22Rv1 (cell line): Measurements from ENCODE around the gene ZNRF1.

Source experiments
- H3K27ac ChIP-seq: fragments of 450-650 bp; 2 replicates; pipeline ENCODE4 v1.5.1; 2017
- CTCF ChIP-seq: fragments of 450-650 bp; IDR thresholded peaks from 2 replicates; pipeline ENCODE4 v1.5.1; 2017; ENCODE audit warnings: mild to moderate bottlenecking
- ZFX ChIP-seq: fragments of 450-650 bp; IDR thresholded peaks from 2 replicates; pipeline ENCODE4 v1.6.1; 2017; ENCODE audit warnings: antibody characterized with exemption, borderline replicate concordance

The ZNRF1 gene

GRCh38 chr16:75060723-75061122 lies 61.9 kb downstream of the ZNRF1 start:
- TF ChIP-seq CTCF (no peak), ZFX (no peak)
- H3K27ac ChIP-seq, result no peak overlapping the region

- no peak overlapping the region for H3K27ac ChIP-seq
- TF ChIP-seq CTCF, result no peak
- TF ChIP-seq ZFX, result no peak
Measured at GRCh38 chr16:75061669-75062068, 62.8 kb downstream of the ZNRF1 start.

- no peak for TF ChIP-seq ZFX
- TF ChIP-seq CTCF, result no peak
- no peak overlapping the region for H3K27ac ChIP-seq
Measured at GRCh38 chr16:75062135-75062975, 63.5 kb downstream of the ZNRF1 start.

- TF ChIP-seq CTCF, result no peak
- TF ChIP-seq ZFX, result no peak
- no peak overlapping the region for H3K27ac ChIP-seq
Measured at GRCh38 chr16:75062976-75063346, 64.1 kb downstream of the ZNRF1 start.

- TF ChIP-seq ZFX (no peak), CTCF (no peak)
- no peak overlapping the region for H3K27ac ChIP-seq
Measured at GRCh38 chr16:75063549-75064088, 64.8 kb downstream of the ZNRF1 start.

GRCh38 chr16:75064403-75065148 lies 65.8 kb downstream of the ZNRF1 start:
- TF ChIP-seq ZFX (no peak), CTCF (no peak)
- H3K27ac ChIP-seq, result no peak overlapping the region

GRCh38 chr16:75065149-75065505 lies 66.3 kb downstream of the ZNRF1 start:
- H3K27ac ChIP-seq, result no peak overlapping the region
- TF ChIP-seq ZFX (no peak), CTCF (no peak)
